Measurements from ENCODE around the gene REELD1. TPM values are rescaled to one million over a fixed set of nuclear protein-coding genes. Genes with fewer than 3 reads are reported as not detected.

REELD1 gene
- total and polyA plus RNA-seq, 9 of the 15 experiments (the other 6 are each of a cell fraction or from before 2014, with no cell fraction given) = not detected

- TF ChIP-seq POLR2B (IDR thresholded peaks at IDR 0.05; ENCODE audit: low read depth, partially characterized antibody) (peak; percentile 46), GTF3C2 (IDR thresholded peaks at IDR 0.05; ENCODE audit: borderline replicate concordance, extremely low read depth, insufficient read length) (no peak), BMI1 (IDR thresholded peaks at IDR 0.05; ENCODE audit: low read length) (no peak), HDAC1 (IDR thresholded peaks at IDR 0.05) (peak in 1 of 2 experiments; percentile 40; a peak in 1 of 4 replicates), HIVEP1 (CRISPR knock-in tag; IDR thresholded peaks at IDR 0.05) (no peak), ZFX (CRISPR knock-in tag; IDR thresholded peaks at IDR 0.05) (peak; percentile 93), MAFK (IDR thresholded peaks at IDR 0.05; ENCODE audit: low read length) (no peak), PCBP1 (IDR thresholded peaks at IDR 0.05; ENCODE audit: low read depth, low read length, poor library complexity, severe bottlenecking) (peak; percentile 80), SRSF7 (optimal IDR thresholded peaks at IDR 0.05; ENCODE audit: low read depth, low read length) (no peak), SIN3B (IDR thresholded peaks at IDR 0.05; ENCODE audit: low read depth) (peak; percentile 59; the same call in 1 of the 2 replicates), HMG20A (CRISPR knock-in tag; conservative IDR thresholded peaks at IDR 0.05) (no peak), XRCC3 (IDR thresholded peaks at IDR 0.05) (no peak), SFPQ (IDR thresholded peaks at IDR 0.05; ENCODE audit: low read depth, low read length) (no peak), ZNF165 (CRISPR knock-in tag; IDR thresholded peaks at IDR 0.05; ENCODE audit: borderline replicate concordance) (no peak), E2F1 (CRISPR knock-in tag; IDR thresholded peaks at IDR 0.05) (0 out of 2 replicates have a peak, but pooled peaks have one; percentile 17), GABPA (tag; conservative IDR thresholded peaks at IDR 0.05; ENCODE audit: low read depth) (no peak), ZBTB33 (CRISPR knock-in tag; IDR thresholded peaks at IDR 0.05) (no peak), KDM5B (IDR thresholded peaks at IDR 0.05; ENCODE audit: insufficient replicate concordance, low read depth, low read length) (no peak), KLF6 (CRISPR knock-in tag; IDR thresholded peaks at IDR 0.05; ENCODE audit: borderline replicate concordance) (no peak)
These were observed 38.5 kb upstream of the REELD1 start, which contains the start of gene LSM6 (continued) for GRCh38 chr4:146175541-146176453.

Data from K562 (cell line).